ENCODE measurements around the gene TMEM207.

DNA sequence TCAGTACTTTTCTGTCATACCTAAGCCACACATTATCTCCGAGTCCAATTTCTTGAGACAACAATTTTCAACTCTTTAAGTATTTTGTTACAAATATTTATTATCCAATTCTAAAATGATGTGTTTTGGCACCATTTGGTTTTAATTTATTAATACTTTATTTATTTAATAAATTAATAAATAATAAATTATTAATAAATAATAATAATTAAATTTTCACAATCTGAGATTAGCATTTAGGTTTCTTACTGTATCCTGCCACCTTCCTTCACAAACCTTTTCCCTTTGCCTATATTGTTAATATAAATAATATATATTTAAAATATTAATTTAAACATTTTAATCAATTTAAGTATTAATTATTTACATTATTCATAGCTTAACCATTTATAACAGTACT lies 23.9 kb downstream of the TMEM207 start:
- TF ChIP-seq, protein P1, sequence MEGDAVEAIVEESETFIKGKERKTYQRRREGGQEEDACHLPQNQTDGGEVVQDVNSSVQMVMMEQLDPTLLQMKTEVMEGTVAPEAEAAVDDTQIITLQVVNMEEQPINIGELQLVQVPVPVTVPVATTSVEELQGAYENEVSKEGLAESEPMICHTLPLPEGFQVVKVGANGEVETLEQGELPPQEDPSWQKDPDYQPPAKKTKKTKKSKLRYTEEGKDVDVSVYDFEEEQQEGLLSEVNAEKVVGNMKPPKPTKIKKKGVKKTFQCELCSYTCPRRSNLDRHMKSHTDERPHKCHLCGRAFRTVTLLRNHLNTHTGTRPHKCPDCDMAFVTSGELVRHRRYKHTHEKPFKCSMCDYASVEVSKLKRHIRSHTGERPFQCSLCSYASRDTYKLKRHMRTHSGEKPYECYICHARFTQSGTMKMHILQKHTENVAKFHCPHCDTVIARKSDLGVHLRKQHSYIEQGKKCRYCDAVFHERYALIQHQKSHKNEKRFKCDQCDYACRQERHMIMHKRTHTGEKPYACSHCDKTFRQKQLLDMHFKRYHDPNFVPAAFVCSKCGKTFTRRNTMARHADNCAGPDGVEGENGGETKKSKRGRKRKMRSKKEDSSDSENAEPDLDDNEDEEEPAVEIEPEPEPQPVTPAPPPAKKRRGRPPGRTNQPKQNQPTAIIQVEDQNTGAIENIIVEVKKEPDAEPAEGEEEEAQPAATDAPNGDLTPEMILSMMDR (conservative IDR thresholded peaks at IDR 0.05; ENCODE audit: low read length): no peak
- TF ChIP-seq EZH2phosphoT487 (IDR thresholded peaks at IDR 0.05; ENCODE audit: borderline replicate concordance): no peak

Measured in Loucy (cell line).